ENCODE data around the gene OPCML.

The OPCML gene

GRCh38 chr11:133302056-133302455 is 230.2 kb downstream of the OPCML start:
- no peaks in the 10 kb centered on the region for H4K20me1 ChIP-seq (ENCODE audit: low read depth, low read length)
- H3K9ac ChIP-seq (ENCODE audit: low read length): no peak overlapping the region
- TF ChIP-seq CTCF (IDR thresholded peaks at IDR 0.05; ENCODE audit: insufficient read depth, low read length, poor library complexity, severe bottlenecking) (no peak), EZH2phosphoT487 (conservative IDR thresholded peaks at IDR 0.05; ENCODE audit: low read length) (no peak)
- no peak overlapping the region for H3K4me2 ChIP-seq (ENCODE audit: low read depth, low read length, poor library complexity, severe bottlenecking)
- no peaks in the 10 kb centered on the region for H3K9me2 ChIP-seq (replicated peaks; ENCODE audit: insufficient read depth, low read length)
- H3K27ac ChIP-seq (ENCODE audit: low read depth, low read length): no peak overlapping the region
- H3K27me3 ChIP-seq (ENCODE audit: low read length): no peaks in the 10 kb centered on the region
- no peaks in the 10 kb centered on the region for H3K79me2 ChIP-seq (ENCODE audit: insufficient read depth, low read length)
- no peaks in the 10 kb centered on the region for H3K9me3 ChIP-seq (ENCODE audit: insufficient read depth, low read length)
- no peak overlapping the region for H2AFZ ChIP-seq (ENCODE audit: low read depth, low read length, severe bottlenecking)
- H3F3A ChIP-seq (ENCODE audit: insufficient read depth): no peaks in the 10 kb centered on the region
- no peak overlapping the region for H3K4me3 ChIP-seq (ENCODE audit: insufficient read depth, low read length, poor library complexity, severe bottlenecking)
- H3K36me3 ChIP-seq (ENCODE audit: low read length): no peaks in the 10 kb centered on the region

GRCh38 chr11:133300666-133301065 is 231.6 kb downstream of the OPCML start:
- Histone ChIP-seq H3K9ac (ENCODE audit: low read length) (no peak overlapping the region), H3F3A (ENCODE audit: insufficient read depth) (no peaks in the 10 kb centered on the region), H3K27ac (ENCODE audit: low read depth, low read length) (no peak overlapping the region), H3K36me3 (ENCODE audit: low read length) (no peaks in the 10 kb centered on the region), H3K27me3 (ENCODE audit: low read length) (no peaks in the 10 kb centered on the region), H3K79me2 (ENCODE audit: insufficient read depth, low read length) (no peaks in the 10 kb centered on the region), H3K9me3 (ENCODE audit: insufficient read depth, low read length) (no peaks in the 10 kb centered on the region), H4K20me1 (ENCODE audit: low read depth, low read length) (no peaks in the 10 kb centered on the region), H3K4me3 (ENCODE audit: insufficient read depth, low read length, poor library complexity, severe bottlenecking) (no peak overlapping the region), H3K9me2 (replicated peaks; ENCODE audit: insufficient read depth, low read length) (no peaks in the 10 kb centered on the region), H2AFZ (ENCODE audit: low read depth, low read length, severe bottlenecking) (no peak overlapping the region), H3K4me2 (ENCODE audit: low read depth, low read length, poor library complexity, severe bottlenecking) (no peak overlapping the region)
- TF ChIP-seq EZH2phosphoT487 (conservative IDR thresholded peaks at IDR 0.05; ENCODE audit: low read length): no peak
- TF ChIP-seq CTCF (IDR thresholded peaks at IDR 0.05; ENCODE audit: insufficient read depth, low read length, poor library complexity, severe bottlenecking): no peak

GRCh38 chr11:133291780-133292179 is 240.5 kb downstream of the OPCML start:
- no peaks in the 10 kb centered on the region for H3K9me2 ChIP-seq (replicated peaks; ENCODE audit: insufficient read depth, low read length)
- no peak overlapping the region for H2AFZ ChIP-seq (ENCODE audit: low read depth, low read length, severe bottlenecking)
- H4K20me1 ChIP-seq (ENCODE audit: low read depth, low read length): no peaks in the 10 kb centered on the region
- TF ChIP-seq CTCF (IDR thresholded peaks at IDR 0.05; ENCODE audit: insufficient read depth, low read length, poor library complexity, severe bottlenecking) (no peak), EZH2phosphoT487 (conservative IDR thresholded peaks at IDR 0.05; ENCODE audit: low read length) (no peak)
- no peaks in the 10 kb centered on the region for H3K36me3 ChIP-seq (ENCODE audit: low read length)
- no peak overlapping the region for H3K4me2 ChIP-seq (ENCODE audit: low read depth, low read length, poor library complexity, severe bottlenecking)
- no peaks in the 10 kb centered on the region for H3K79me2 ChIP-seq (ENCODE audit: insufficient read depth, low read length)
- no peak overlapping the region for H3K9ac ChIP-seq (ENCODE audit: low read length)
- H3K27ac ChIP-seq (ENCODE audit: low read depth, low read length): no peak overlapping the region
- H3F3A ChIP-seq (ENCODE audit: insufficient read depth): no peaks in the 10 kb centered on the region
- H3K27me3 ChIP-seq (ENCODE audit: low read length): no peaks in the 10 kb centered on the region
- H3K9me3 ChIP-seq (ENCODE audit: insufficient read depth, low read length): no peaks in the 10 kb centered on the region
- no peak overlapping the region for H3K4me3 ChIP-seq (ENCODE audit: insufficient read depth, low read length, poor library complexity, severe bottlenecking)
